Naive thymus-derived CD4-positive, alpha-beta T cell (primary cell): ENCODE measurements around the gene RPS17. TPM values are rescaled to one million over a fixed set of nuclear protein-coding genes. Genes with fewer than 3 reads are reported as not detected.

ENCODE experiments used
- ATAC-seq: fragments of 150-1000 bp; cut with Tn5 transposase; 2 replicates; pipeline ENCODE4 v1.10.0; 2021; ENCODE audit warnings: mild to moderate bottlenecking, moderate library complexity
- CTCF ChIA-PET: fragments of 350-600 bp; sonication (Branson Sonifier 250); formaldehyde crosslinking; loops from one replicate; lab custom pipeline; 2021; ENCODE audit warnings: antibody characterized with exemption; lab: Charles Lee
- POLR2A ChIA-PET: fragments of 350-600 bp; sonication (Branson Sonifier 250); formaldehyde crosslinking; loops from one replicate; lab custom pipeline; 2021; ENCODE audit warnings: antibody characterized with exemption, inconsistent platforms; lab: Charles Lee
- DNase-seq, 9 donors: peaks; one replicate each; pipeline versions ENCODE4 v3.0.0 to v3.0.0-alpha.2; 2020 to 2022; ENCODE audit warnings: mixed read lengths in 1 of 9
- H3K27ac ChIP-seq: one replicate; pipeline ENCODE4 v1.7.0; 2013; ENCODE audit warnings: mild to moderate bottlenecking, low read depth, low read length, moderate library complexity
- H3K27me3 ChIP-seq, 2 donors: one replicate each; pipeline ENCODE4 v1.7.0; 2013; ENCODE audit warnings: low read length in 2 of 2, mild to moderate bottlenecking in 2 of 2, moderate library complexity in 2 of 2; ENCODE audit not compliant: control insufficient read depth in 2 of 2, insufficient read depth in 2 of 2
- H3K36me3 ChIP-seq, 3 experiments: 1 replicate in 2 of 3; 2 replicates in 1 of 3; pipeline ENCODE4 v1.7.0; 2013; ENCODE audit warnings: low read length in 3 of 3, mild to moderate bottlenecking in 3 of 3, moderate library complexity in 1 of 3; ENCODE audit not compliant: insufficient read depth in 3 of 3, control insufficient read depth in 2 of 3
- H3K4me1 ChIP-seq, 2 donors: one replicate each; pipeline ENCODE4 v1.7.0; 2013; ENCODE audit warnings: low read length in 2 of 2, mild to moderate bottlenecking in 2 of 2, moderate library complexity in 1 of 2; ENCODE audit not compliant: control insufficient read depth in 2 of 2, insufficient read depth in 2 of 2
- H3K4me3 ChIP-seq: 2 replicates; pipeline ENCODE4 v1.7.0; 2013; ENCODE audit warnings: mild to moderate bottlenecking, low read length
- H3K9me3 ChIP-seq, 3 experiments: 1 replicate in 2 of 3; 2 replicates in 1 of 3; pipeline ENCODE4 v1.7.0; 2013; ENCODE audit warnings: low read length in 3 of 3; ENCODE audit not compliant: control insufficient read depth in 2 of 3
- H3K27ac Mint-ChIP-seq, 9 donors: one replicate each; pipeline ENCODE4 v1.8.0; 2020 to 2022; ENCODE audit warnings: mixed read lengths in 9 of 9, mild to moderate bottlenecking in 8 of 9, moderate library complexity in 5 of 9, inconsistent platforms in 2 of 9
- H3K27me3 Mint-ChIP-seq, 5 donors: one replicate each; pipeline ENCODE4 v1.8.0; 2021 to 2022; ENCODE audit warnings: mixed read lengths in 5 of 5, mild to moderate bottlenecking in 1 of 5
- H3K36me3 Mint-ChIP-seq, 5 donors: one replicate each; pipeline ENCODE4 v1.8.0; 2020 to 2022; ENCODE audit warnings: mixed read lengths in 5 of 5, mild to moderate bottlenecking in 3 of 5, inconsistent platforms in 1 of 5
- H3K4me1 Mint-ChIP-seq, 7 donors: one replicate each; pipeline ENCODE4 v1.8.0; 2020 to 2022; ENCODE audit warnings: mixed read lengths in 7 of 7, mild to moderate bottlenecking in 3 of 7, inconsistent platforms in 1 of 7
- H3K4me3 Mint-ChIP-seq, 10 donors: one replicate each; pipeline ENCODE4 v1.8.0; 2020 to 2022; ENCODE audit warnings: mild to moderate bottlenecking in 10 of 10, mixed read lengths in 10 of 10, moderate library complexity in 6 of 10, inconsistent platforms in 2 of 10
- H3K9me3 Mint-ChIP-seq, 11 donors: one replicate each; pipeline ENCODE4 v1.8.0; 2020 to 2022; ENCODE audit warnings: mixed read lengths in 11 of 11, mild to moderate bottlenecking in 4 of 11, inconsistent platforms in 1 of 11, moderate library complexity in 1 of 11
- intact Hi-C, 2 donors: fragments of 100-400 bp; cut with micrococcal nuclease; formaldehyde crosslinking; loops; one replicate each; pipeline ENCODE4 v1.15.1; 2023
- polyA plus RNA-seq, 2 donors: library from polyadenylated mRNA; unstranded; fragments of 300-500 nt; fragmentation: Illumina TruSeq; gene quantifications; one replicate each; pipeline ENCODE4 v1.2.3, GENCODE V29; 2021
- total RNA-seq, 6 experiments: library from RNA in 5 of 6; stranded (reverse) in 5 of 6; gene quantifications; 1 replicate in 5 of 6; 2 replicates in 1 of 6; pipeline ENCODE4 v1.2.3 and lab custom pipeline; 2021 to 2026

The RPS17 gene
- total and polyA plus RNA-seq, 7 experiments from 2014 or later = 1,555 to 3,227 (median 2,132) TPM

GRCh38 chr15:82532991-82533481 is 7.2 kb downstream of the RPS17 start:
- ChIA-PET POLR2A (interaction anchor here (0.7 kb wide), 1 partner anchor 472 kb away, joined by 3 read pairs; no protein-coding TSS in a partner anchor), CTCF (no interaction called here)
- intact Hi-C loops = no loop called here
- Histone ChIP-seq H3K4me3 (no peak overlapping the region), H3K4me1 (no peaks in the 10 kb centered on the region), H3K36me3 (peaks cover 15 to 39% (median 20%) of the 10 kb centered on the region in 3 experiments), H3K27ac (no peak overlapping the region), H3K27me3 (no peaks in the 10 kb centered on the region), H3K9me3 (no peaks in the 10 kb centered on the region)
- Mint-ChIP-seq H3K27me3 (peaks cover 0 to under 1% (median 0%) of the 10 kb centered on the region in 5 donors), H3K27ac (no peak overlapping the region), H3K36me3 (peaks cover 12 to 32% (median 28%) of the 10 kb centered on the region in 5 donors), H3K9me3 (peaks cover 0 to 2% (median 0%) of the 10 kb centered on the region in 11 donors), H3K4me3 (no peak overlapping the region), H3K4me1 (peaks cover 4 to 26% (median 13%) of the 10 kb centered on the region in 7 donors)
- no peak for ATAC-seq
- DNase-seq = no peak

GRCh38 chr15:82532383-82532990 is 7.8 kb downstream of the RPS17 start:
- DNase-seq (no peak), ATAC-seq (no peak)
- peaks cover 0 to 22% (median 9%) of the 10 kb centered on the region in 7 donors for H3K4me1 Mint-ChIP-seq
- Histone ChIP-seq H3K27me3 (no peaks in the 10 kb centered on the region), H3K4me1 (no peaks in the 10 kb centered on the region), H3K9me3 (no peaks in the 10 kb centered on the region), H3K36me3 (peaks cover 10 to 34% (median 14%) of the 10 kb centered on the region in 3 experiments), H3K27ac (no peak overlapping the region), H3K4me3 (no peak overlapping the region)
- H3K4me3 Mint-ChIP-seq = no peak overlapping the region
- POLR2A ChIA-PET = interaction anchor here (0.7 kb wide), 1 partner anchor 473 kb away, joined by 3 read pairs; no protein-coding TSS in a partner anchor
- peaks cover 0 to 3% (median 0%) of the 10 kb centered on the region in 5 donors for H3K27me3 Mint-ChIP-seq
- intact Hi-C loops = no loop called here
- H3K9me3 Mint-ChIP-seq = peaks cover 0 to 2% (median 0%) of the 10 kb centered on the region in 11 donors
- no peak overlapping the region for H3K27ac Mint-ChIP-seq
- CTCF ChIA-PET = interaction anchor here (2.6 kb wide), 1 partner anchor 468 kb away, joined by 15 read pairs; no protein-coding TSS in a partner anchor
- peaks cover 12 to 27% (median 24%) of the 10 kb centered on the region in 5 donors for H3K36me3 Mint-ChIP-seq

- peaks cover 0 to 2% (median 0%) of the 10 kb centered on the region in 11 donors for H3K9me3 Mint-ChIP-seq
- DNase-seq = no peak
- H3K4me1 Mint-ChIP-seq = peaks cover 0 to 16% (median 4%) of the 10 kb centered on the region in 7 donors
- intact Hi-C loops = no loop called here
- H3K27me3 Mint-ChIP-seq = peaks cover 0 to 9% (median 0%) of the 10 kb centered on the region in 5 donors
- peaks cover 5 to 22% (median 19%) of the 10 kb centered on the region in 5 donors for H3K36me3 Mint-ChIP-seq
- H3K27me3 ChIP-seq = no peaks in the 10 kb centered on the region
- H3K4me1 ChIP-seq = no peaks in the 10 kb centered on the region
- ATAC-seq = no peak
- H3K4me3 Mint-ChIP-seq = no peak overlapping the region
- no peak overlapping the region for H3K27ac ChIP-seq
- H3K27ac Mint-ChIP-seq = peak overlapping the region in 1 of 9 donors; percentile 37
- ChIA-PET CTCF (interaction anchor here (1.1 to 2.6 kb wide), 3 partner anchors 8 to 468 kb away, joined by 3 to 16 read pairs (median 15); partner anchors contain the start of gene RPS17), POLR2A (interaction anchor here (1.9 to 2.2 kb wide), 2 partner anchors 8 to 468 kb away, joined by 9 to 17 read pairs; partner anchors contain the start of gene RPS17)
- peaks cover 3 to 26% (median 7%) of the 10 kb centered on the region in 3 experiments for H3K36me3 ChIP-seq
- no peak overlapping the region for H3K4me3 ChIP-seq
- no peaks in the 10 kb centered on the region for H3K9me3 ChIP-seq
Observed at GRCh38 chr15:82531496-82532382, 8.5 kb downstream of the RPS17 start.

- ChIA-PET CTCF (interaction anchor here (0.6 to 2.6 kb wide), 5 partner anchors 9 to 469 kb away, joined by 3 to 16 read pairs (median 3); partner anchors contain the start of gene RPS17), POLR2A (interaction anchor here (0.6 to 2.2 kb wide), 3 partner anchors 9 to 515 kb away, joined by 3 to 17 read pairs (median 9); partner anchors contain the start of gene RPS17)
- Histone ChIP-seq H3K36me3 (peaks cover 0 to 17% (median 5%) of the 10 kb centered on the region in 3 experiments), H3K4me3 (peak overlapping the region; percentile 45), H3K27ac (peak overlapping the region; percentile 53), H3K9me3 (no peaks in the 10 kb centered on the region), H3K4me1 (no peaks in the 10 kb centered on the region), H3K27me3 (no peaks in the 10 kb centered on the region)
- Mint-ChIP-seq H3K27me3 (peaks cover 0 to 9% (median 0%) of the 10 kb centered on the region in 5 donors), H3K4me3 (peak overlapping the region; percentile 45 to 92 (median 72)), H3K4me1 (peaks cover 0 to 10% (median 4%) of the 10 kb centered on the region in 7 donors), H3K36me3 (peaks cover 0 to 17% (median 15%) of the 10 kb centered on the region in 5 donors), H3K9me3 (peaks cover 0 to 2% (median 0%) of the 10 kb centered on the region in 11 donors), H3K27ac (peak overlapping the region in 6 of 9 donors; percentile 2 to 71 (median 34))
- DNase-seq = peak; percentile 49 to 75 (median 73)
- ATAC-seq = peak; percentile 94
- intact Hi-C loops = no loop called here
Observed at GRCh38 chr15:82530606-82531379, 9.5 kb downstream of the RPS17 start.

GRCh38 chr15:82530006-82530405 is 10.3 kb downstream of the RPS17 start:
- intact Hi-C loops = no loop called here
- Mint-ChIP-seq H3K9me3 (peaks cover 0 to 2% (median 0%) of the 10 kb centered on the region in 11 donors), H3K4me1 (peaks cover 0 to 10% (median 4%) of the 10 kb centered on the region in 7 donors), H3K36me3 (peaks cover 0 to 15% (median 10%) of the 10 kb centered on the region in 5 donors), H3K4me3 (peak overlapping the region in 1 of 10 donors; percentile 19), H3K27me3 (peaks cover 0 to 9% (median 0%) of the 10 kb centered on the region in 5 donors), H3K27ac (no peak overlapping the region)
- Histone ChIP-seq H3K27me3 (no peaks in the 10 kb centered on the region), H3K9me3 (no peaks in the 10 kb centered on the region), H3K27ac (no peak overlapping the region), H3K36me3 (peaks cover 0 to 14% (median 5%) of the 10 kb centered on the region in 3 experiments), H3K4me3 (no peak overlapping the region), H3K4me1 (no peaks in the 10 kb centered on the region)
- ATAC-seq (no peak), DNase-seq (no peak)
- POLR2A ChIA-PET = interaction anchor here (0.6 to 2.2 kb wide), 3 partner anchors 10 to 516 kb away, joined by 3 to 17 read pairs (median 9); partner anchors contain the start of gene RPS17
- CTCF ChIA-PET = interaction anchor here (1.9 to 2.6 kb wide), 2 partner anchors 10 to 470 kb away, joined by 15 to 16 read pairs; partner anchors contain the start of gene RPS17
